ENCODE measurements around the gene C1orf185. TPM values are rescaled to one million over a fixed set of nuclear protein-coding genes. Genes with fewer than 3 reads are reported as not detected.

The C1orf185 gene
- total RNA-seq, 1 donor from 2014 or later: not detected

Small RNA genes lying within 50 kb of the gene (small RNA-seq; reads per million reads assigned to genes)
- gene MIR4421 (ENCODE audit: low replicate concordance) (not detected), gene MIR6500 (ENCODE audit: low replicate concordance) (not detected), gene RF00019 (ENCODE audit: low replicate concordance) (not detected)

Other genes starting within 250 kb of the C1orf185 start
- 82.6 TPM for gene FAF1, start 142.0 kb upstream of the C1orf185 start, total RNA-seq
- gene CDKN2C, start 132.0 kb upstream of the C1orf185 start, total RNA-seq: 22.0 TPM
- gene RNF11, start 134.0 kb downstream of the C1orf185 start, total RNA-seq: 91.6 TPM
- 1.7 TPM for gene TTC39A, start 228.3 kb downstream of the C1orf185 start, total RNA-seq